ENCODE results near the gene MED22. TPM values are rescaled to one million over a fixed set of nuclear protein-coding genes. Genes with fewer than 3 reads are reported as not detected.

MED22 gene
- total and polyA plus RNA-seq, 2 of the 8 experiments (the other 6 are each of a cell fraction or from before 2014, with no cell fraction given) = 56.4 to 68.4 TPM

DNA sequence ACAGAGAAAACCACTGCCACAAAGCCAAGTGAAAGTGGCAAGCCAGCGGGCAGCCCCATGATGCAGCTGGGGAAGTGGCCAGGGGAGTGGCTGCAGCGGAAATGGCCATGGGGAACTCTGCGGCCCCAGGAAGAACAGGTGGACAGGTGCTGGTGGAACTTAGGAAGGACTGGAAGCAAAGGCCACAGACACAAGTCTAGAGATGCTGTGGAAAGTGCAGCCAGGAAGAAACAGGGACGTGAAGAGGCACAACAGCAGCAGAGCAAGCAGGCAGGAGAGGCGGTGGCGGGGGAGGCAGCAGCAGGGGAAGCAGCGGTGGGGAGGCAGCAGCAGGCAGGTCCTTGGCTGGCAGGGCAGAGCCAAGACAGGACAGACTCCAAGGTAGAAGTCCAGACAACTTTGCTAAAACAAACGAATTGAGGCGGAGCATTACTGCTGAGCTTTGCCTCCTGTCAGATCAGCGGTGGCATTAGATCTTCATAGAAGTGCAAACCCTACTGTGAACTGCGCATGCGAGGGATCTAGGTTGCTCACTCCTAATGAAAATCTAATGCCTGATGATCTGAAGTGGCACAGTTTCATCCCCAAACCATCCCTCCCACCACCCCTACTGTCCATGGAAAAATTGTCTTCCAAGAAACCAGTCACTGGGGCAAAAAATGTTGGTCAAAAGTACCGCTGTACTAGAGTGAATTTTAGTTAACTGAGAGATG lies 23.8 kb downstream of the MED22 start (continued):
- TF ChIP-seq, protein P1, sequence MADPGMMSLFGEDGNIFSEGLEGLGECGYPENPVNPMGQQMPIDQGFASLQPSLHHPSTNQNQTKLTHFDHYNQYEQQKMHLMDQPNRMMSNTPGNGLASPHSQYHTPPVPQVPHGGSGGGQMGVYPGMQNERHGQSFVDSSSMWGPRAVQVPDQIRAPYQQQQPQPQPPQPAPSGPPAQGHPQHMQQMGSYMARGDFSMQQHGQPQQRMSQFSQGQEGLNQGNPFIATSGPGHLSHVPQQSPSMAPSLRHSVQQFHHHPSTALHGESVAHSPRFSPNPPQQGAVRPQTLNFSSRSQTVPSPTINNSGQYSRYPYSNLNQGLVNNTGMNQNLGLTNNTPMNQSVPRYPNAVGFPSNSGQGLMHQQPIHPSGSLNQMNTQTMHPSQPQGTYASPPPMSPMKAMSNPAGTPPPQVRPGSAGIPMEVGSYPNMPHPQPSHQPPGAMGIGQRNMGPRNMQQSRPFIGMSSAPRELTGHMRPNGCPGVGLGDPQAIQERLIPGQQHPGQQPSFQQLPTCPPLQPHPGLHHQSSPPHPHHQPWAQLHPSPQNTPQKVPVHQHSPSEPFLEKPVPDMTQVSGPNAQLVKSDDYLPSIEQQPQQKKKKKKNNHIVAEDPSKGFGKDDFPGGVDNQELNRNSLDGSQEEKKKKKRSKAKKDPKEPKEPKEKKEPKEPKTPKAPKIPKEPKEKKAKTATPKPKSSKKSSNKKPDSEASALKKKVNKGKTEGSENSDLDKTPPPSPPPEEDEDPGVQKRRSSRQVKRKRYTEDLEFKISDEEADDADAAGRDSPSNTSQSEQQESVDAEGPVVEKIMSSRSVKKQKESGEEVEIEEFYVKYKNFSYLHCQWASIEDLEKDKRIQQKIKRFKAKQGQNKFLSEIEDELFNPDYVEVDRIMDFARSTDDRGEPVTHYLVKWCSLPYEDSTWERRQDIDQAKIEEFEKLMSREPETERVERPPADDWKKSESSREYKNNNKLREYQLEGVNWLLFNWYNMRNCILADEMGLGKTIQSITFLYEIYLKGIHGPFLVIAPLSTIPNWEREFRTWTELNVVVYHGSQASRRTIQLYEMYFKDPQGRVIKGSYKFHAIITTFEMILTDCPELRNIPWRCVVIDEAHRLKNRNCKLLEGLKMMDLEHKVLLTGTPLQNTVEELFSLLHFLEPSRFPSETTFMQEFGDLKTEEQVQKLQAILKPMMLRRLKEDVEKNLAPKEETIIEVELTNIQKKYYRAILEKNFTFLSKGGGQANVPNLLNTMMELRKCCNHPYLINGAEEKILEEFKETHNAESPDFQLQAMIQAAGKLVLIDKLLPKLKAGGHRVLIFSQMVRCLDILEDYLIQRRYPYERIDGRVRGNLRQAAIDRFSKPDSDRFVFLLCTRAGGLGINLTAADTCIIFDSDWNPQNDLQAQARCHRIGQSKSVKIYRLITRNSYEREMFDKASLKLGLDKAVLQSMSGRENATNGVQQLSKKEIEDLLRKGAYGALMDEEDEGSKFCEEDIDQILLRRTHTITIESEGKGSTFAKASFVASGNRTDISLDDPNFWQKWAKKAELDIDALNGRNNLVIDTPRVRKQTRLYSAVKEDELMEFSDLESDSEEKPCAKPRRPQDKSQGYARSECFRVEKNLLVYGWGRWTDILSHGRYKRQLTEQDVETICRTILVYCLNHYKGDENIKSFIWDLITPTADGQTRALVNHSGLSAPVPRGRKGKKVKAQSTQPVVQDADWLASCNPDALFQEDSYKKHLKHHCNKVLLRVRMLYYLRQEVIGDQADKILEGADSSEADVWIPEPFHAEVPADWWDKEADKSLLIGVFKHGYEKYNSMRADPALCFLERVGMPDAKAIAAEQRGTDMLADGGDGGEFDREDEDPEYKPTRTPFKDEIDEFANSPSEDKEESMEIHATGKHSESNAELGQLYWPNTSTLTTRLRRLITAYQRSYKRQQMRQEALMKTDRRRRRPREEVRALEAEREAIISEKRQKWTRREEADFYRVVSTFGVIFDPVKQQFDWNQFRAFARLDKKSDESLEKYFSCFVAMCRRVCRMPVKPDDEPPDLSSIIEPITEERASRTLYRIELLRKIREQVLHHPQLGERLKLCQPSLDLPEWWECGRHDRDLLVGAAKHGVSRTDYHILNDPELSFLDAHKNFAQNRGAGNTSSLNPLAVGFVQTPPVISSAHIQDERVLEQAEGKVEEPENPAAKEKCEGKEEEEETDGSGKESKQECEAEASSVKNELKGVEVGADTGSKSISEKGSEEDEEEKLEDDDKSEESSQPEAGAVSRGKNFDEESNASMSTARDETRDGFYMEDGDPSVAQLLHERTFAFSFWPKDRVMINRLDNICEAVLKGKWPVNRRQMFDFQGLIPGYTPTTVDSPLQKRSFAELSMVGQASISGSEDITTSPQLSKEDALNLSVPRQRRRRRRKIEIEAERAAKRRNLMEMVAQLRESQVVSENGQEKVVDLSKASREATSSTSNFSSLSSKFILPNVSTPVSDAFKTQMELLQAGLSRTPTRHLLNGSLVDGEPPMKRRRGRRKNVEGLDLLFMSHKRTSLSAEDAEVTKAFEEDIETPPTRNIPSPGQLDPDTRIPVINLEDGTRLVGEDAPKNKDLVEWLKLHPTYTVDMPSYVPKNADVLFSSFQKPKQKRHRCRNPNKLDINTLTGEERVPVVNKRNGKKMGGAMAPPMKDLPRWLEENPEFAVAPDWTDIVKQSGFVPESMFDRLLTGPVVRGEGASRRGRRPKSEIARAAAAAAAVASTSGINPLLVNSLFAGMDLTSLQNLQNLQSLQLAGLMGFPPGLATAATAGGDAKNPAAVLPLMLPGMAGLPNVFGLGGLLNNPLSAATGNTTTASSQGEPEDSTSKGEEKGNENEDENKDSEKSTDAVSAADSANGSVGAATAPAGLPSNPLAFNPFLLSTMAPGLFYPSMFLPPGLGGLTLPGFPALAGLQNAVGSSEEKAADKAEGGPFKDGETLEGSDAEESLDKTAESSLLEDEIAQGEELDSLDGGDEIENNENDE (IDR thresholded peaks at IDR 0.05; ENCODE audit: insufficient replicate concordance, low read length) = no peak
- TF ChIP-seq, protein P2, sequence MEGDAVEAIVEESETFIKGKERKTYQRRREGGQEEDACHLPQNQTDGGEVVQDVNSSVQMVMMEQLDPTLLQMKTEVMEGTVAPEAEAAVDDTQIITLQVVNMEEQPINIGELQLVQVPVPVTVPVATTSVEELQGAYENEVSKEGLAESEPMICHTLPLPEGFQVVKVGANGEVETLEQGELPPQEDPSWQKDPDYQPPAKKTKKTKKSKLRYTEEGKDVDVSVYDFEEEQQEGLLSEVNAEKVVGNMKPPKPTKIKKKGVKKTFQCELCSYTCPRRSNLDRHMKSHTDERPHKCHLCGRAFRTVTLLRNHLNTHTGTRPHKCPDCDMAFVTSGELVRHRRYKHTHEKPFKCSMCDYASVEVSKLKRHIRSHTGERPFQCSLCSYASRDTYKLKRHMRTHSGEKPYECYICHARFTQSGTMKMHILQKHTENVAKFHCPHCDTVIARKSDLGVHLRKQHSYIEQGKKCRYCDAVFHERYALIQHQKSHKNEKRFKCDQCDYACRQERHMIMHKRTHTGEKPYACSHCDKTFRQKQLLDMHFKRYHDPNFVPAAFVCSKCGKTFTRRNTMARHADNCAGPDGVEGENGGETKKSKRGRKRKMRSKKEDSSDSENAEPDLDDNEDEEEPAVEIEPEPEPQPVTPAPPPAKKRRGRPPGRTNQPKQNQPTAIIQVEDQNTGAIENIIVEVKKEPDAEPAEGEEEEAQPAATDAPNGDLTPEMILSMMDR (IDR thresholded peaks at IDR 0.05; ENCODE audit: control extremely low read depth in 1 of 3, insufficient read depth in 1 of 3, low read depth in 1 of 3, low read length in 3 of 3) = no peak
- TF ChIP-seq PHF8 (conservative IDR thresholded peaks at IDR 0.05; ENCODE audit: low read depth, low read length) = no peak

Measured in H1 (cell line).